Ectodermal cell (in vitro differentiated cells): ENCODE measurements around the gene AKR7A2.

Experiments
- H3K27ac ChIP-seq: 2 replicates; pipeline ENCODE4 v1.7.0; 2013; ENCODE audit warnings: mild to moderate bottlenecking, low read depth, low read length; ENCODE audit not compliant: insufficient read depth, poor library complexity, severe bottlenecking
- H3K27me3 ChIP-seq: 2 replicates; pipeline ENCODE4 v1.7.0; 2013; ENCODE audit warnings: mild to moderate bottlenecking, low read length; ENCODE audit not compliant: insufficient read depth, control insufficient read depth, poor library complexity, severe bottlenecking
- H3K36me3 ChIP-seq: one replicate; pipeline ENCODE4 v1.7.0; 2013; ENCODE audit warnings: low read length; ENCODE audit not compliant: control insufficient read depth, insufficient read depth
- H3K4me1 ChIP-seq: one replicate; pipeline ENCODE4 v1.7.0; 2013; ENCODE audit warnings: low read length; ENCODE audit not compliant: control insufficient read depth, insufficient read depth
- H3K4me3 ChIP-seq: 2 replicates; pipeline ENCODE4 v1.7.0; 2013; ENCODE audit warnings: low read depth, low read length, control low read depth; ENCODE audit not compliant: insufficient read depth
- H3K9me3 ChIP-seq: 2 replicates; pipeline ENCODE4 v1.7.0; 2013; ENCODE audit warnings: mild to moderate bottlenecking, low read length, moderate library complexity; ENCODE audit not compliant: control insufficient read depth
- WGBS, 2 experiments: methylation state at CpG; one replicate each; pipeline ENCODE4 v1.1.7; 2013; ENCODE audit warnings: missing lambda C conversion rate in 2 of 2; 5-methylcytosine and 5-hydroxymethylcytosine counted together

Gene AKR7A2

DNA sequence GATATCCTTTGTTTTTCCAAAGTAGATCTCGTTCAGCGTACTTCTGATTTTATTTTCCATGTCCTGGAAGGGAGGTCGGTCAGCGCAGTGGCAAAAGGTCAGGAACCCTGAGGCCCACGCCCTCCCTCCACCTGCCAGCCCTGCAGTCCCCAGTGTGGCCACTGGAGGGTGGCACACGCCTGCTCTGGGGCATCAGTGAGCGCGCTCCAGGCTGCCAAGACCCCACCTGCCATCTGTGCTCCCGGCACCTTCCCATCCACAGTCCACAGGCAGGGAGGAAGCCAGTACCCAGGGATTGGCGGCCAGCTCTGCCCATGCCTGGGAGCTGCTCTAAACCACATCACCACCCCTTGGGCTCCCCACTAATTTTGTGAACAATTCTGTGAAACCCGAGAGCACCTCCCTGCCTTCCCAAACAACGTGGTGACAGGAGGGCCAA is 32.4 kb upstream of the AKR7A2 start:
- H3K9me3 ChIP-seq, result no peaks in the 10 kb centered on the region
- peaks cover 6% of the 10 kb centered on the region for H3K36me3 ChIP-seq
- H3K27me3 ChIP-seq, result no peaks in the 10 kb centered on the region
- H3K4me1 ChIP-seq, result no peaks in the 10 kb centered on the region
- no peak overlapping the region for H3K4me3 ChIP-seq
- WGBS, 2 experiments, result 79 to 80% methylated on average over 12 of the region's 12 CpGs
- H3K27ac ChIP-seq, result no peak overlapping the region

DNA sequence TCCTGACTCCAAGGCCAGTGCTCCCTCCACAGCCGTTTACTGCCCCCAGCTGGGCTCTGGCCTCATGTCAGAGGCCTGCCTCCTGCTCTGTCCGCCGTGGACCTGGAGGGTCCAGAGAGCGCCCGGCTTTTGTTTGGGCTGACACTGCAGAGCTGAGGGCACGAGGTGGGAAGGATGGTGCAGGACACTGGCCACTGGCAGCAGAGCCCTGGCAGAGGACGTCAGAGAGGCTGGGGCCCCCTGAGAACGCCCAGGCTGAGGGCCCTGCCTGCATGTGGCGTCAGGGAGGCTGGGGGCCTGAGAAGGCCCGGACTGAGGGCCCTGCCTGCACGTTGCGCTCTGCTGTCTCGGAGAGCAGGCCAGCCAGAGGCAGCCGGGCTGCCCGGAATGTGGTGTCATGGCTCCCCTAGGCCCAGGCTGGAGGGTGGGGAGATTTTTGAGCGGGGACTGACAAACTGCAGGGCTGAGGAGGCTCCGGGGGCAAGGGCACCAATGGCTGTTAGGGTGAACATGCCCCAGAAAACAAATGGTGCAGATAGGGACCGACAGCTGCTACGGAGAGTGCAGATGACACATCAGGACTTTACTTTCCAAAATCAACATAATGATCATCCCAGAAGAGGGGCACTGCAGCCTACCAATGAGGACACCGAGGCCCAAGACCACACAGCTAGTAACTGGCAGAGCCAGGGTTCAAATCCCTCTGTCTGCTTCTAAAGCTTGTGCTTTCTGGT is 31.8 kb upstream of the AKR7A2 start:
- Histone ChIP-seq H3K9me3 (no peaks in the 10 kb centered on the region), H3K4me1 (no peaks in the 10 kb centered on the region), H3K36me3 (peaks cover 6% of the 10 kb centered on the region), H3K4me3 (no peak overlapping the region), H3K27ac (no peak overlapping the region), H3K27me3 (no peaks in the 10 kb centered on the region)
- WGBS, 2 experiments, result 94 to 95% methylated on average over 20 of the region's 20 CpGs

DNA sequence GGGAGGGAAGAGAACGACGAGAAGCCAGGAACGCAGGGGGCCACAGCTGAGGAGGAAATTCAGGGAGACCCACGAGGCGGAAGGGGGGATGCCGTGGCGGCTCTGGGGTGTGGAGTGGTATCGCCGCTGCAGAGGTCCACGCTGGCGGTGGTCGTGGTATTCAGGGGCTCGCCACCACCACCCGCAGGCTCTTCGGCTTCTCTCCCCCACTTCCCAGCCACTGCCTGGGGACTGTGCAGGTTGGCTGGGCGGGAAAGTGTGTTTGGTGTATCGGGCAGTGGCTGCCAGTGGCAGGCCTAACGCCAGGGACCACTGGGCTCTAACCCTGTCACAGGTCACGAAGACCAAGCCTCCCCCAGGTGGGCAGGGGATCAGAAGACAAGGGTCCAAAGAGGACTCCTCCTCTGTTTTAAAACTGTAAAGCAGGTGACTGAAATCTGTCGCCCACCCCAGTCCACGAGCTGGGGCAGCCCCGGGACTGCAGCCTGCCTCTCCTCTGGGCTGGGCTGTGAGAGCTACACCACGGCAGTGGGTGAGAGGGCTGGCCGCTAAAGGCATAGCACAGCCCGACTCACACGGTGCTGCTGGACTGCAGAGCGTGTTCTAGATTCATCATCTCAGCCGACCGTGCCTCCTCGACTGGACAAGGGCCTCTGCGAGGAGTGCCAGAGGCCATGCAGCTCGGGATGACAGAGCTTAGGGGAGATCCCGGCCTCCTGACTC is 31.1 kb upstream of the AKR7A2 start:
- H3K36me3 ChIP-seq, result peaks cover 6% of the 10 kb centered on the region
- no peak overlapping the region for H3K27ac ChIP-seq
- no peaks in the 10 kb centered on the region for H3K4me1 ChIP-seq
- no peaks in the 10 kb centered on the region for H3K27me3 ChIP-seq
- WGBS, 2 experiments, result 94% methylated on average over 33 of the region's 33 CpGs
- H3K4me3 ChIP-seq, result no peak overlapping the region
- H3K9me3 ChIP-seq, result no peaks in the 10 kb centered on the region

GRCh38 chr1:19342062-19342750 is 30.3 kb upstream of the AKR7A2 start:
- Histone ChIP-seq H3K9me3 (no peaks in the 10 kb centered on the region), H3K27ac (no peak overlapping the region), H3K4me1 (no peaks in the 10 kb centered on the region), H3K27me3 (no peaks in the 10 kb centered on the region), H3K4me3 (no peak overlapping the region), H3K36me3 (peaks cover 6% of the 10 kb centered on the region)
- WGBS, 2 experiments, result 93 to 94% methylated on average over 27 of the region's 27 CpGs

GRCh38 chr1:19341201-19342061 is 29.5 kb upstream of the AKR7A2 start:
- Histone ChIP-seq H3K4me1 (no peaks in the 10 kb centered on the region), H3K27me3 (no peaks in the 10 kb centered on the region), H3K9me3 (no peaks in the 10 kb centered on the region), H3K27ac (no peak overlapping the region), H3K4me3 (no peak overlapping the region), H3K36me3 (peaks cover 6% of the 10 kb centered on the region)
- 62 to 63% methylated on average over 25 of the region's 25 CpGs for WGBS, 2 experiments

- H3K4me3 ChIP-seq, result no peak overlapping the region
- no peak overlapping the region for H3K27ac ChIP-seq
- WGBS, 2 experiments, result 92 to 93% methylated on average over 14 of the region's 14 CpGs
- H3K9me3 ChIP-seq, result no peaks in the 10 kb centered on the region
- no peaks in the 10 kb centered on the region for H3K4me1 ChIP-seq
- H3K36me3 ChIP-seq, result peaks cover 6% of the 10 kb centered on the region
- H3K27me3 ChIP-seq, result no peaks in the 10 kb centered on the region
Observed at GRCh38 chr1:19340387-19340937, 28.5 kb upstream of the AKR7A2 start.

- peaks cover 3% of the 10 kb centered on the region for H3K36me3 ChIP-seq
- WGBS, 2 experiments, result 93% methylated on average over 19 of the region's 19 CpGs
Observed at GRCh38 chr1:19339214-19339861, 27.4 kb upstream of the AKR7A2 start.

DNA sequence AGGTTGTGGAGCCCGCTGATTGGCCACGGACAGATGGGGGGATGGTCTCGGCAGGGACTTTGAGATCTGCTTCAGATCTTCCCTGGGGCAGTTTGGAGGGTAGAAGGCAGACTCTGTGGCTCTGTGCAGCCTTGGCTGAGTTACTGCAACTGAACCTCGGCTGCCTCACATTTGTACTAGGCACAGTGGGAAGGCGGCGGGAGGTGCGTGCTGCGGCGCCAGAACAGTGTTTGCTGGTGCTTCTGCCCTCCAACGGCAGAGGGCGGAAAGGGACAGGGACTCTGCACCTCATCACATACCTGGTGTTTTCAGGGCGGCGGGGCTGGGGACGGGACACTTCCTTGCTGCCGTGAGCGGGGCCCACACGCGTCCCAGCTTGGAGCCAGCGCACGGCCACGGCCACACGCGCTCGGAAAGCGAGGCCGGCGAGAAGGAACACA is 26.4 kb upstream of the AKR7A2 start:
- no peaks in the 10 kb centered on the region for H3K4me1 ChIP-seq
- WGBS, 2 experiments, result 73 to 76% methylated on average over 27 of the region's 27 CpGs
- no peaks in the 10 kb centered on the region for H3K27me3 ChIP-seq
- H3K36me3 ChIP-seq, result no peaks in the 10 kb centered on the region
- H3K4me3 ChIP-seq, result no peak overlapping the region
- H3K27ac ChIP-seq, result peak overlapping the region; percentile 8
- no peaks in the 10 kb centered on the region for H3K9me3 ChIP-seq

More at GRCh38 chr1:19339214-19339861, 27.4 kb upstream of the AKR7A2 start:
- Histone ChIP-seq H3K4me3 (no peak overlapping the region), H3K9me3 (no peaks in the 10 kb centered on the region), H3K4me1 (no peaks in the 10 kb centered on the region), H3K27me3 (no peaks in the 10 kb centered on the region), H3K27ac (no peak overlapping the region)

GRCh38 chr1:19337289-19337688 is 25.3 kb upstream of the AKR7A2 start:
- Histone ChIP-seq H3K36me3 (no peaks in the 10 kb centered on the region), H3K4me3 (no peak overlapping the region), H3K9me3 (no peaks in the 10 kb centered on the region), H3K4me1 (no peaks in the 10 kb centered on the region), H3K27me3 (no peaks in the 10 kb centered on the region), H3K27ac (no peak overlapping the region)
- 93 to 94% methylated on average over 4 of the region's 4 CpGs for WGBS, 2 experiments
